Measurements from ENCODE around the gene NRIP1.
"Not testable (repeated sequence)": the region's sequence is repeated elsewhere in the genome, so short reads cannot be mapped to it uniquely, and the experiment has no call there.

Gene NRIP1

DNA sequence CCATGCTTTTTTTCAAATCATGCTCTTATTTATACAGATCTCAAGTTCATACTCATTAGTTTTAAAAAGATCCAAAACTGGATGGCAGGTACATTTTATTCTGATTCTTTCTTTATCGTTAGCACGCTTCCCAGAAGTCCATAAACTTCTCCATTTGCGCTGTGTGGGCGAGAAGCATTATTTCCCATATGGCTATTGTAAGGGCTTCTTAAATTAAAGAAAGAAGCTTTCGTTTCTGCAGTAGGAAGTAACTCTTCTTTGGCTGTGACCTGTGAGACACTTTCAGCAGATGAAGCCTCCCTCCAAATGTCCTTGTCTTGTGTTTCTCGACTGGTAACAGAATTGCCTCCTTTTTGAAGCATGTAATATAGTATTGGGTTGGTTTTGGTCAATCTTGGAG is 100.2 kb downstream of the NRIP1 start:
- DNase-seq: no peak

DNA sequence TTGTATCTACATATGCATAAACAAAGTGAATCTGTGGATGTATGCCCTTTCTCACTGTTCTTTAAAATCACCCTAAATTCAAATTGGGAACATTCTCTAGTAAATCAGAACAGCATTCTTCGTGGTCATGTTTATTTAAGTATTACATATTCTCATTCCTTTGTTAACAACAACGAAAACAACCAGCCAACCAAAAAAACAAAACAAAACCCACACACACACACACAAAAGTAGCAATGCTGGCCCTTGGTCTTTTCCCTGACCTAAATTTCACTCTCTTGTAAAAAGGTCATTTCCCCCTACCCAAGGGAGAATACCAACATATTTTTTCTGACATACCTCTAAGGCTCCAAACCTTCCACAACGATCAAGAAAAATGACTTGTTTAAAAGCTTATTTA is 102.6 kb downstream of the NRIP1 start:
- DNase-seq: no peak

DNA sequence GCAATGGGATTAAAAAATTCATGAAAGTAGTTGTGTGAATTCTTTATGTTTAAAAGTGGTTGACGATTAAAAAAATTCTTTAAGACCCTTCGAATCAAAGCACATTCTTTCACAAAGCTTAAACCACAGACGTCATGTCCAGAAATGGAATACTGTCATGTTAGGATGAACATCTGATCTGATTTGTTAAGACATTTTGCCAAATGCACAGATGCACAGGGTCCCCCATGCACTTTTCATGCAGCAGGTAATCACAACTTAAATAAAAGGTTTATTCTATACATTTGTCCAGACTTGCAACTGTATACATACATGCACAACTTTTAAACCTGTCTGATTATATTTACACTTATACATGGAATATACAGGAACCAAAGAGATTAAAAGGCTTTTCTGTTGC is 103.3 kb downstream of the NRIP1 start:
- no peak for DNase-seq

DNA sequence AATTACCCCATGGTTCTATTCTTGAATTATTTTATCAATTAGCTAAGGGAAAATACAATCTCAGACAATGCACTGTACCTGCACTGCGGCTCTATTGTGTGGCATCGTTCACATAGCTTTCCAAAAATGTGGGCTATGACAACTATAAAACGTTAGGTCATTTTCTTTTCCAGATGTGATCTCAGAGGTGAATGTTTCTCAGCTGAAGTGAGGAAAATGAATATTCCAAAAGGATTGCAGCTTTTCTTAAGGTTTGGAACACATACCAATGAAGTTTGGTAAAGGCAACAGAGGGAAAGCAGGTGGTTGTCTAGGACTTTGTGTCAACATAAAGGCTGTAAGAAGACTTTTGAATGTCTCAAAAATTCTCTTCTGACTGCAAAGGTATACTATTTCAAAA is 105.5 kb downstream of the NRIP1 start:
- DNase-seq: no peak

DNA sequence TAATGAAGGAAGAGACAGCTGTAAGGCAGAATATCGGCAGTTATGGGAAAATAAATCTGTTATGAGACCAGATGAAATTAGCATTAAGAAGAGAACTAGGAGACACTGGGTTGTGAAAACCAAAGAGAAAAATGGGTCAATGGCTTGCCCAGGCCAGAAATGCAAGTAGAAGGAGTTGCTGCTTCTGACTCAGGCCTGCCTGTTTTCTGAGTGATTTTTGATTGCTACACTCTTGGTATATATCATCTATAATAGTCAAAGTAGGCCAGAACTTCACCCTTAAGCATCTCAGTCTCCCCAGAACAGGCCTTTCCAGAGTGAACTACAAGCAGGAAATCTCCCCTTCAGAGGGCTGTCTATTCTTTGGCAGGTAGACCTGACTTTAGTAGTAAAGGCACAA is 107.0 kb downstream of the NRIP1 start:
- no peak for DNase-seq

DNA sequence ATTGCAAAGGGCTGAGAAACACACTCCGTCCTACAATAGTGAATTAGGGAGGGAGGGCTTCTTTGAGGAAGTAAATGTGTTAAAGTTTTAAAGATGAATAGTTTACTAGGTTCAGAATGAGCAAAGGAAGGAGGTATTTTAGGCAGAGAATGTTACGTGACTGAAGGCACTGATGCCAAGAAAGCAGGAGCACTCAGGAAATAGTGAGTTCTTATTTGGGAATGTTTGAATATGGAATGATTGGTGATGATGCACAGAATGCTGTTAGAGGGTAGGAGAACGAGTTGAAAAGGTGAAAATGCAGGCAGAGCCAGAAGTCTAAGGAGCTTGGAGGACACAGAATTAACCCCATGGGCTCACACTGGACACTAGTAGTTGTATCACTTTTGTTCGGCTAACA is 108.0 kb downstream of the NRIP1 start:
- no peak for DNase-seq

DNA sequence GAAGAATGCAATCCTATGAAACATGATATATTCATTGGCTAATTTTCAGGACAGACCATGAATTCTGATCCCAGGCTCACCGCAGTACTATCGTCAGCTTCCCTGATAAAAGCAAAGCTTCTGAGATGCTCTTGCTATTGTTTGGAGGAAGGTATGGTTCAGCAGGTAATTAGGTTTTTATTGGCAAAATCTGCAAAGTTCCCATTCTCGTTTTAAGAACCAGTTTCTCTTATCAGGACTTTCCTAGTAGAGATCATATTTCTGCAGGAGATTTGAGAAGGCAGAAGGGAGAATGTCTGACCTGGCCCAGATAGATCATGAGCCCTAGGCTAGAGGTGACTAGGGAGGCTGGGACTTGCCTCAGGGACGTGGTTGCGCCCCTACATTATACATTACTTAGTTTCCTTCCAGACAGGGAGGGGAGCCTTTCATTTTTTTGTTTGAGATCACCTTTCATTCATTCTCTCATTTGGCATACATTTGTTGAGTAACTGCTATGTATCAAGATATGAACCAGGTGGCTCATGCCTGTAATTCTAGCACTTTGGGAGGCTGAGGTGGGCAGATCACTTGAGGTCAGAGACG is 108.8 kb downstream of the NRIP1 start:
- DNase-seq: no peak

DNA sequence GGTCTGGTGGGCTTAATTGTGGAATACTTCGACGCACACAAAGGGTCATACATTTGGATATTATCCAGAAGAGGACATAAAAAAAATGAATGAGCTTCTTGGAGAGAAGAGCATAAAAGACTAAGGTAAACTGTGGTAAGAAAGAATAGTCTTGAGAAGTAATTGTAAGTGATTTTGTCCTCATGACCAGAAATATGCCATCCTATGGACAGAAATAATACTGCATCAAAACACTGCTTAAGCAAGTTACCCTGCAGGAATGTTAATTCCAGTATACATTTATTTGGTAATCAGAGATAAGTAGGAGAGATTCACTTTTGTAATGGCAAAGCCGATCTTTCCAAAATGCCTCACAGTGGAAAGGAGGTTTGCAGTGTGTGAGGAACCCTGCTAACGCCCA is 111.9 kb downstream of the NRIP1 start:
- no peak for DNase-seq

DNA sequence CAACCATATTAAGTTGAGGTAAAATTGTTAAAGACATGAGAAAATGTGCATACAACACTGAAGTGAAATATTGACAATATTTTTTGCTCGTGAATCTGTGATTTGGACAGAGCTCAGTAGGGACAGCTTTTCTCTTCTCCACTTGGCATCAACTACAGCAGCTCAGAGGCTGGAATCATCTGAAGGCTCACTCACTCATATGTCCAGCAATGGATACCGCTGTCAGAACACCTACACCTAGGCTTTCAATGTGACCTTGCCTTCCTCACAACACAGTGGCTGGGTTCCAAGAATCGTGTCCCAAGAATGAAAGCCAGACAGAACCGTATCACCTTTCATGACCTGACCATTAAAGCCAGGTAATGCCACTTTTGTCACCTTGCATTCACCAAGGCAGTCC is 115.2 kb downstream of the NRIP1 start:
- DNase-seq: no peak

DNA sequence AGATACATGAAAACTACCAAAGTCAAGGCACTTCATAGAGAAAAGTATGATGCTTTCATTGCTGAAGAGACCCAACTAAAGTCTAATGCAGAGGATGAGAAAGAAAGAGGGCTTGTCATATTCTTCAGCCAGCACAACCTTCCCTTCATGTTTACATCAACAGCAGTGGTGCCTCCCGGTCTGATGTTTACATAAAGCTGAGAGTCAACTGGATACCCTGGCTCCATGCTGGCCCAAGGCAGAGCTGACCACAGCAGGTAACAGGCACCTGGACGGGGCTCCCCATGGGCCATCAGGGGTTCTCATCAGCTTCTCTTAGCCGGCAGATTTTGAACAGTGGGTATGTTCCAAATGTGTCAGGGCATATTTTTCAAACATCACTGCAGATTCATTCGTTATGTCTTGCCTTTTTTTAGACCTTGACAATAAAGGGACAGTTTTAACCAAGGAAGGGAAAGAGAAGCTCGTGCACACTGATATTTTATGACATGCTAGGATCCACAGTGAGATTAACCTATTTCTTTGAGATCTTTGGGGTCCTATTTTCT is 117.1 kb downstream of the NRIP1 start:
- no peak for DNase-seq

DNA sequence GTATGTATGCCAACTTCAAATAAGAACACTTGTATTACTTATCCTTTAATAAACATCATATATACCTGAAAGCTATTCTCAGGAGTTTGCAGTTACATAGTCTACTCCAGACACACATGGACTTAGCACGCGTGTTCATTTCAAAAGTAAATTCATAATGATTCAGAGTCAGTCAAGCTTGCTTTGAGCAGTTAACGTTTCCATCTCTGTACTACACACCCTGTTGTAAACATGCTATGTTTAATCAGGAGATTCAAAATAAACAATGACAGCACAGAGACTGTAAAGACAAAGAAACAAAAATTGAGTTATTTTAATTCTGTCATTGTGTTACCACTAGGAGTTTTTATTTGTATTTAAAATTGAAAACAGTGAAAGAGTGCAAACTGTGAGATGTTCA is 119.6 kb downstream of the NRIP1 start:
- DNase-seq: no peak

DNA sequence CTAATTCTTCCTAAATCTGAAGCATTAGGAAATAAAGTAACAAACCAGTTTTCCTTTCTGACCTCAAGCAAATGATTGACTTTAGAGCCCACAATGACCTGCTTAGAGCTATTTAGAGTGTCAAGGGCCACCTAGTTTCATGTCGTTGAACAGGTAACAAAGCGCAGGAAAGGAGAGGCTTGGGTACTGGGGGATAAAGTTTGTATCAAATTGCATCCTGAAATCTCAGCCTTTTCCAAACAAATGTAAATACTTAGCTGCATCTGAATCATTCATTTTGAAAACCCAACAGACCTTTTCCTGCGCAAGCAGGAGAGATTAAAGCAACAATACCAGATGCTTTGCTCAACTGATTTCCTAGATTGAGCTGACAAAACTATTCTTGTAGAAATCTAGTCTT is 121.2 kb downstream of the NRIP1 start:
- DNase-seq: no peak

DNA sequence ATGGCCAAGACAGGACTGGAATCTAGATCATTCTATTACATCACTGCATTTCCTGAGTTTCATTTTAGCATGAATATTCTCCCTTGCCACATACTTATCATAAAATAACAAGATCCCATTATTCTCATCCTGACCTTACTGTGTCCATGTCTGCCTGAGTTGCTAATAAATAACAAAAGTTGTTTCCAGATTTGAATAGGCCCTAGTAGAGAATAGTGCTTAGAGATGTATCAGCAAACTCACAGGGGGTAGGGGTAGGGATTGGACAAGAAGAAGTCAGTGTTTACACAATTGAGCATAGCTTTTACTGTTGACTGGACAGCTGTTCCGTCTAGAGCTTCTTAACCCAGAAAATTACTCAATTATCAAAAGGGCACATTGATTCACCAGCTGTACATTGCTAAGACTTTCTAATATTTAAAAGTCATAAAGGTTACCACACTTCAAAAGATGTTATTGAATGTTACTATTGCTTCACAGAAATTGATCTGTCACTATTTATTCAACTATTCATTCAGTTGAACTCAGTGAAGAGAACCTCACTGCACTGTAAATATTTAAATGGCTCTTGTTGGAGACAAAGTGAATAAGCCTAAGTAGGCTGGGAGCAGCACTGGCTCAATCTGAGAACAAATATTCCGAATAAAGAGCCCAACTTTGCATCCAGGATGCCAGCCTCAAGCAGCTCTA is 121.9 kb downstream of the NRIP1 start:
- no peak for DNase-seq

DNA sequence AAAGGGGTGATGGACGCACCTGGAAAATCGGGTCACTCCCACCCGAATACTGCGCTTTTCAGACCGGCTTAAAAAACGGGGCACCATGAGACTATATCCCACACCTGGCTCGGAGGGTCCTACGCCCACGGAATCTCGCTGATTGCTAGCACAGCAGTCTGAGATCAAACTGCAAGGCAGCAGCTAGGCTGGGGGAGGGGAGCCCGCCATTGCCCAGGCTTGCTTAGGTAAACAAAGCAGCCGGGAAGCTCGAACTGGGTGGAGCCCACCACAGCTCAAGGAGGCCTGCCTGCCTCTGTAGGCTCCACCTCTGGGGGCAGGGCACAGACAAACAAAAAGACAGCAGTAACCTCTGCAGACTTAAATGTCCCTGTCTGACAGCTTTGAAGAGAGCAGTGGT is 137.5 kb downstream of the NRIP1 start:
- DNase-seq: not testable (repeated sequence)

DNA sequence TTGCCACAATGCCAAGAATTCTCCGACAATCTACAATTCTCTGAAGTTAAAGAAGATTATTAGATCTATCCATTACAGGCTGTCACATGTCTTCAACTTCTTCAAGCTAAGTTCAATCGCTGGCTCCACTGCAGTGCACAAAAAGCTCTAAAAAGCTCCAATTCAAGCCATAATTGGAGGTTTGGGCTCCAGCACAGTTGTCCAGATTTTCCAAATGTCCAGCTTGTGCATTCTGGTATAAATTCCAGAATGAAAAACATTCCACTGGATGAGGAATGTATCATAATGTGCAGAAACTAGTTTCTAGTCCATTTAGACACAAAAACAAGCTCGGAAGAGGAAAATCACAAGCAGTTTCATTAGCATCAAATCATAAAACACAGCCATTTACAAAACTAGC is 138.6 kb downstream of the NRIP1 start:
- DNase-seq: no peak

DNA sequence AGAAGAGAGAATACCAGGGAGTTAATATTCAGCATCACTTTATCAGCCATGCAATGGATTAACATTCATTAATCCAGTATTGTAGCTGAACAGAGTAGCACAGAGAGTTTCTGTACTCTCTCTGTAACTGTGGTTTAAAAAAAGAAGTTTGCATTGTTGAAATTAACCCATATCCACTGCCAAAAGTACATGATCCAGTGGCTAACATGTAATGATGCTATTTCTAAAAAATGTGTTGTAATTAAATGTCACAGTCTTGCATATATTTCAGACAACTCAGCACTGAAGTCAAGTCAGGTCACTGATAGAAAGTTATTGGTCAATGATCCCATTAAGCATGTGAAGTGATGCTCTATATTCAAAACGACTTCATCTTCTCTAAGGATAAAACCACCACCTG is 141.3 kb downstream of the NRIP1 start:
- no peak for DNase-seq

DNA sequence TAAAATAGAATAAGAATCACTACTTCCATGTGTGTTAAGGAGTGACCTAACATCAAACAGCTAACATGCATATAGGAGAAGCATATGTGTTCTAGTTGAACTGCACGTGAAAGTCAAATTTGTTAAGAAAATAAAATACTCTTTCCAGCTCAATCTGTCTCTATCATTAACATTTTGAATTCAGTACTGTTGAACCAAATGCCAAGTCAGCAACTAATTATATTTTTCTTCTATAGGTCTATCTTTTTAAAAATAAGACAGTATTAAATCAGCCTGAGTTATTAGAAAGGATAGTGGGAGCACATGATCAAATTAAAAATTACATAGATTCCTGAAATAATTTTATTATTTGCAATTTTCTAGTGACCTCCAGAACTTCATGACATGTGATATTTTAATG is 141.8 kb downstream of the NRIP1 start:
- DNase-seq: no peak

DNA sequence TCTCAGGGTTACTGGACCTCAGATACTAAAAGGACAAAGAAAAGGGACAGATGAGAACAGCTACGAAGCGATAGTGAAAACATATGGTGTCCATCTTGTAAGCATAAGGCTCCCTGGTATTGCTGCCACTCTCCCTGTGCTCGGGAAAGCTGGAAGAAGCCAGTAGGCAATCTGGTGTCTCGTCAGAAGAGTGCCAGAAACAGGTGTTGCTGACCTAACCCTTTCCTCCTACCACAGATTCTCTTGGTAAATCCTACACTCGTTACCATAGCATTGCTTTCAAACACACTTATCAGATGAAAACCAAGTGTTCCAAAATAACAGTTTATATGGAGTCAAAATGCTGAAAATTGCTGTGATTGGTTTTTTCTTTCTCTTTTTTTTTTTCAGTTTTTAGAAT is 146.3 kb downstream of the NRIP1 start:
- no peak for DNase-seq

DNA sequence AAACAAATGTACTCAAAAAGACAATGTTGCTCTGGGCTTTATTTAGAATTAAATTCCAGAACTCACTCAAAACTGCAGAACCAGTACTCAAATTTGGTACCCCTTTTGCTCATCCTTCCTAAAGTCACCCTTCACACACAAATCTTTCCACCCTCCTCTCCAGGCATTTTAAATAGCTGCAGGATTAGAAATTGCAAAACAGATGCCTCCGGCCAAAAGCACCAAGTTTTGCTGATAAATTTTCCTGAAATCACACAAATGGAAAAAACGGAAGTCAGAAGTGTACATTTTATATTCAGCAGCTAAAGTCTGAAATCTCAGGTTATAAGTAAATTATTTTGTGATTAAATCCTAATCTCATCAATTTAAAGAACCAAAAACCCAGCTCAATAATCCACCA is 147.0 kb downstream of the NRIP1 start:
- no peak for DNase-seq

DNA sequence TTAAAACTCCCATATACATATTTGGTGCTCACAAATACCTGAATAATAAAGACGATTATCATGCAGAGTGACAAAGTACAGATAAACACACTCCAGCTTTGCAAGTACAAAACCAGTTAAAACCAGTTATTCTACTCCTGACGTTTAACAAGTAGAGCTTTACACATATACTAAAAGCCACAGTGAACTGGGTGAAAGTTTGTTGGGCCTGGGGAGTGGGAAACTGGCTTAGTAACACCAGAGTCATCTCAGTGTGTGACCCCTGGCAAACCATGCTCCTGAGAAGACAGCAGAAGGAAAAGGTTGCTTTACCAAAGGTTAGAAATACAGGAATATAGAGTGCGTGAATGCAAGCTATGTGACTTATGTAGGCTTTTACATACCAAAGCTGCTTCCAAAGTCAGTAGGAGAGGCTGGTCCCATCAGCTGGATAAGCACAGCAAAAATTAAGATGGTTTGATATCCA is 148.1 kb downstream of the NRIP1 start:
- DNase-seq: no peak

DNA sequence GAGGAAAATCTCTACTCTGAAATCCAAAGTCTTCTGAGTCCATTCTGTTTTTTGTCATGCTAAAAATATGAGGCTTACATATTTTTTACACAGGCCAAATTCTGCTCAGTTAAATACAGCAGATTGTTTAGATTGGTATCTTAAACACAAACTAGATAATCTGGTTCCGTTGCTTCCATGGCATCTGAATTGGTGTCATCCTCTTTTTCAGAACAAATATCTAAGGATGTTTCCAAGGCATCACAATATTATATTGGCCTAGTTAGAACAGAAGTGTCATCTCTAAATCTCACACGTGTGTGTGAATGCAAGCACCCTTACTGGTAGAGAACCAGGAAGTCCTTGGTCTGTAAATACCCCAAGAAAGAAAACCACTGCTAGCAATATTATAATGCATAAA is 151.2 kb downstream of the NRIP1 start:
- DNase-seq: no peak

DNA sequence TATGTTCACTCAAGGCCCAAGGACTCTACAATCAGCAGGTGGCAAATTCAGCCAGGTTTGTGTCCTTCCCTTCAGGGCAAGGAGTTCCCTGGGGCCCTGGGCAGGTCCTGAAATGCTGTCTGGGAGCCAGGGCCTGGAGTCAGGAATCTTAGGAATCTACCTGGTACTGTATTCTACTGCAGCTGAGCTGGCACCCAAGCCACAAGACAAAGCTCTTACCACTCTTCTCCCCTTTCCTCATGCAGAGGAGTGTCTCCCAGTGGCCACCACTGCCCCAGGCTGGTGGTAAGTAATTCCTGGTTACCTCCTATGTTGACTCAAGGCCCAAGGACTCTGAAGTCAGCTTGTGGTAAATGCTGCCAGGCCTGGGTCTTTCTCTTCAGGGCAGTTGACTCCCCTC is 153.4 kb downstream of the NRIP1 start:
- DNase-seq: no peak

All from stimulated activated CD4-positive, alpha-beta T cell treated with anti-CD3 and anti-CD28 coated beads, Interleukin-4, amount 100 ng/mL, for 4 hours (primary cell).